H1 (cell line): Measurements from ENCODE around the gene MALT1. TPM values are rescaled to one million over a fixed set of nuclear protein-coding genes. Genes with fewer than 3 reads are reported as not detected.

Source experiments
- CTCF ChIA-PET: fragments of 300-600 bp; sonication (Branson Sonifier 250); formaldehyde crosslinking; loops from one replicate; lab custom pipeline; 2021; ENCODE audit not compliant: partially characterized antibody; lab: Charles Lee
- POLR2A ChIA-PET: fragments of 300-600 bp; sonication (Branson Sonifier 250); formaldehyde crosslinking; loops from one replicate; lab custom pipeline; 2021; ENCODE audit warnings: inconsistent platforms; ENCODE audit not compliant: partially characterized antibody; lab: Charles Lee
- DNase-seq, 2 experiments: peaks; one replicate each; pipeline versions ENCODE4 v3.0.0 to v3.0.0-alpha.2; 2010 to 2022; ENCODE audit warnings: low spot score in 2 of 2, low read depth in 1 of 2, mixed read lengths in 1 of 2
- FAIRE-seq: peaks from 2 replicates; lab custom pipeline; 2011; peaks lifted over from hg19 to GRCh38; lab: Jason Lieb, UNC
- H2AFZ ChIP-seq: 2 replicates; pipeline ENCODE4 v1.8.1; 2012; ENCODE audit warnings: low read length, inconsistent platforms
- H2AK5ac ChIP-seq: 2 replicates; pipeline ENCODE4 v1.6.1; 2013; ENCODE audit warnings: low read depth, low read length
- H2BK120ac ChIP-seq: replicated peaks from 2 replicates; pipeline ENCODE3; 2013; ENCODE audit warnings: low read depth, low read length, inconsistent platforms
- H2BK12ac ChIP-seq: 2 replicates; pipeline ENCODE4 v1.6.1; 2013; ENCODE audit warnings: low read depth, low read length
- H2BK15ac ChIP-seq: 2 replicates; pipeline ENCODE4 v1.6.1; 2013; ENCODE audit warnings: low read length
- H2BK20ac ChIP-seq: 2 replicates; pipeline ENCODE4 v1.6.1; 2013; ENCODE audit warnings: low read length
- H2BK5ac ChIP-seq: 2 replicates; pipeline ENCODE4 v1.6.1; 2013; ENCODE audit warnings: low read depth, low read length
- H3K14ac ChIP-seq: 2 replicates; pipeline ENCODE4 v1.6.1; 2013; ENCODE audit warnings: inconsistent platforms; ENCODE audit not compliant: insufficient read length
- H3K18ac ChIP-seq: 2 replicates; pipeline ENCODE4 v1.6.1; 2013; ENCODE audit warnings: low read length; ENCODE audit errors: extremely low read depth
- H3K23ac ChIP-seq: 2 replicates; pipeline ENCODE4 v1.6.1; 2013; ENCODE audit warnings: inconsistent platforms; ENCODE audit not compliant: insufficient read length
- H3K23me2 ChIP-seq: 2 replicates; pipeline ENCODE4 v1.6.1; 2013; ENCODE audit warnings: low read depth, low read length
- H3K27ac ChIP-seq: 2 replicates; pipeline ENCODE4 v1.6.1; 2011; ENCODE audit warnings: low read depth, low read length, inconsistent platforms
- H3K27me3 ChIP-seq, 4 experiments: replicated peaks in 1 of 4; 1 replicate in 1 of 4; 2 replicates in 3 of 4; pipeline versions ENCODE4 v1.6.1 to v1.8.1; 2011 to 2013; ENCODE audit warnings: low read length in 3 of 4, mild to moderate bottlenecking in 3 of 4, inconsistent platforms in 2 of 4, mixed read lengths in 2 of 4, moderate library complexity in 1 of 4; ENCODE audit not compliant: control insufficient read depth in 3 of 4, insufficient read depth in 3 of 4; ENCODE audit errors: extremely low read depth in 1 of 4
- H3K36me3 ChIP-seq, 4 experiments: 2 replicates each; pipeline versions ENCODE4 v1.6.1 to v1.8.1; 2011 to 2013; ENCODE audit warnings: mild to moderate bottlenecking in 4 of 4, low read length in 3 of 4, moderate library complexity in 2 of 4, control low read depth in 1 of 4, inconsistent platforms in 1 of 4; ENCODE audit not compliant: insufficient read depth in 4 of 4, control insufficient read depth in 2 of 4
- H3K4ac ChIP-seq: replicated peaks from 2 replicates; pipeline ENCODE3; 2013; ENCODE audit warnings: low read length, low read depth, mixed read lengths, inconsistent platforms; ENCODE audit not compliant: insufficient read length
- H3K4me1 ChIP-seq, 4 experiments: replicated peaks in 1 of 4; 1 replicate in 1 of 4; 2 replicates in 3 of 4; pipeline versions ENCODE4 v1.6.1 to v1.8.1; 2011 to 2013; ENCODE audit warnings: low read length in 3 of 4, inconsistent platforms in 2 of 4, mixed read lengths in 1 of 4; ENCODE audit not compliant: insufficient read depth in 4 of 4, control insufficient read depth in 3 of 4
- H3K4me2 ChIP-seq, 2 experiments: 2 replicates each; pipeline versions ENCODE4 v1.6.1 to v1.8.1; 2011 to 2013; ENCODE audit warnings: low read depth in 2 of 2, low read length in 2 of 2, control low read depth in 1 of 2, inconsistent platforms in 1 of 2, mild to moderate bottlenecking in 1 of 2; ENCODE audit not compliant: insufficient read depth in 1 of 2
- H3K4me3 ChIP-seq, 4 experiments: fragments of 200-600, 300-600 bp in 1 of 4; sonication (generic), shearing (Covaris generic), sonication (Bioruptor Twin) in 1 of 4; 2 replicates each; pipeline versions ENCODE4 v1.5.1 to v1.8.1; 2011 to 2016; ENCODE audit warnings: low read length in 4 of 4, low read depth in 3 of 4, control low read depth in 2 of 4, inconsistent platforms in 2 of 4, mild to moderate bottlenecking in 2 of 4, mixed read lengths in 1 of 4, moderate library complexity in 1 of 4; ENCODE audit not compliant: insufficient read depth in 2 of 4; ENCODE audit errors: extremely low read depth in 1 of 4
- H3K56ac ChIP-seq: replicated peaks from 2 replicates; pipeline ENCODE3; 2013; ENCODE audit warnings: low read depth, mild to moderate bottlenecking, mixed read lengths, low read length, inconsistent platforms; ENCODE audit not compliant: insufficient read length
- H3K79me1 ChIP-seq: 2 replicates; pipeline ENCODE4 v1.6.1; 2013; ENCODE audit warnings: low read depth, low read length, control low read depth
- H3K79me2 ChIP-seq, 2 experiments: 2 replicates each; pipeline versions ENCODE4 v1.6.1 to v1.8.1; 2012 to 2013; ENCODE audit warnings: low read length in 2 of 2, mild to moderate bottlenecking in 2 of 2, inconsistent platforms in 1 of 2; ENCODE audit not compliant: insufficient read depth in 2 of 2, control insufficient read depth in 1 of 2
- H3K9ac ChIP-seq, 4 experiments: replicated peaks in 1 of 4; 1 replicate in 1 of 4; 2 replicates in 3 of 4; pipeline versions ENCODE4 v1.6.1 to v1.8.1; 2011 to 2013; ENCODE audit warnings: low read depth in 3 of 4, low read length in 3 of 4, control low read depth in 2 of 4, mild to moderate bottlenecking in 2 of 4, moderate library complexity in 2 of 4, inconsistent platforms in 1 of 4; ENCODE audit errors: extremely low read depth in 1 of 4
- H3K9me3 ChIP-seq, 2 experiments: 2 replicates each; pipeline versions ENCODE4 v1.6.1 to v1.8.1; 2012 to 2013; ENCODE audit warnings: mild to moderate bottlenecking in 2 of 2, moderate library complexity in 2 of 2, control low read depth in 1 of 2, inconsistent platforms in 1 of 2, low read depth in 1 of 2, low read length in 1 of 2, mixed read lengths in 1 of 2; ENCODE audit not compliant: insufficient read depth in 2 of 2
- H4K20me1 ChIP-seq, 2 experiments: replicated peaks in 1 of 2; 2 replicates each; pipeline versions ENCODE3 to v1.8.1; 2011 to 2013; ENCODE audit warnings: inconsistent platforms in 2 of 2, low read length in 2 of 2, mild to moderate bottlenecking in 1 of 2; ENCODE audit not compliant: insufficient read depth in 2 of 2, control insufficient read depth in 1 of 2
- H4K5ac ChIP-seq: 2 replicates; pipeline ENCODE4 v1.6.1; 2013; ENCODE audit warnings: low read length, low read depth, mixed read lengths, inconsistent platforms; ENCODE audit not compliant: insufficient read length
- H4K8ac ChIP-seq: 2 replicates; pipeline ENCODE4 v1.8.0; 2013; ENCODE audit warnings: mild to moderate bottlenecking, moderate library complexity, low read length, inconsistent platforms; ENCODE audit not compliant: insufficient read depth; ENCODE audit errors: extremely low read depth
- H4K91ac ChIP-seq: replicated peaks from 2 replicates; pipeline ENCODE3; 2013; ENCODE audit warnings: low read length, mixed read lengths, inconsistent platforms; ENCODE audit not compliant: insufficient read length
- HDAC6 ChIP-seq: IDR thresholded peaks from one replicate; pipeline ENCODE4 v1.7.1; 2012; ENCODE audit warnings: low read depth, mild to moderate bottlenecking, inconsistent platforms, low read length, moderate library complexity
- JUN ChIP-seq: IDR thresholded peaks from 2 replicates; pipeline ENCODE4 v1.6.1; 2011; ENCODE audit warnings: low read depth, mild to moderate bottlenecking, improper control_type of control experiment, low read length
- KDM5A ChIP-seq: fragments of 200-600 bp; IDR thresholded peaks from 2 replicates; pipeline ENCODE4 v1.7.1; 2012; ENCODE audit warnings: mild to moderate bottlenecking, low read length, inconsistent platforms, mixed read lengths
- RAD21 ChIP-seq, 2 experiments: IDR thresholded peaks in 1 of 2; conservative IDR thresholded peaks in 1 of 2; 2 replicates each; pipeline ENCODE4 v1.6.1; 2011; ENCODE audit warnings: low read depth in 2 of 2, low read length in 2 of 2, improper control_type of control experiment in 1 of 2, inconsistent platforms in 1 of 2, mild to moderate bottlenecking in 1 of 2, moderate library complexity in 1 of 2
- YY1 ChIP-seq: IDR thresholded peaks from 2 replicates; pipeline ENCODE4 v1.6.1; 2011; ENCODE audit warnings: low read depth, mild to moderate bottlenecking, low read length
- WGBS, 2 experiments: shearing (Covaris generic) in 1 of 2; methylation state at CpG; one replicate each; pipeline versions ENCODE4 v1.1.6 to v1.1.7; 2013 to 2015; ENCODE audit warnings: low lambda C conversion rate in 2 of 2, mixed read lengths in 2 of 2, inconsistent platforms in 1 of 2, low coverage in 1 of 2, missing lambda C conversion rate in 1 of 2; ENCODE audit not compliant: insufficient replicate concordance in 2 of 2, insufficient coverage in 1 of 2, insufficient read length in 1 of 2; ENCODE audit errors: extremely low coverage in 1 of 2, missing lambda C conversion rate in 1 of 2; 5-methylcytosine and 5-hydroxymethylcytosine counted together
- polyA plus RNA-seq, 7 experiments: library from polyadenylated mRNA; depleted of rRNA in 3 of 7; stranded (reverse) in 5 of 7; unstranded in 2 of 7; fragments of >200 nt in 5 of 7; fragments of 200-250 nt in 2 of 7; gene quantifications; 1 replicate in 5 of 7; 2 replicates in 1 of 7; 4 replicates in 1 of 7; pipeline versions ENCODE4 v1.2.1 to v1.2.3, GENCODE V29; 2011 to 2013; ENCODE audit warnings: missing spikeins in 2 of 7, mixed read lengths in 2 of 7
- total RNA-seq: library from RNA; stranded (reverse); fragmentation: NEBNext Ultra II Directional; extraction: Animal tissue kit (Norgen Biotek cat#: 25700); gene quantifications from 2 replicates; pipeline ENCODE4 v1.2.1, GENCODE V29; 2021
- TF ChIP-seq, protein P1 (sequence below): IDR thresholded peaks from 2 replicates; pipeline ENCODE4 v1.6.1; 2012; ENCODE audit warnings: low read length, inconsistent platforms

MALT1 gene
- total and polyA plus RNA-seq, 2 of the 8 experiments (the other 6 are each of a cell fraction or from before 2014, with no cell fraction given), result 10.7 to 25.9 TPM

DNA sequence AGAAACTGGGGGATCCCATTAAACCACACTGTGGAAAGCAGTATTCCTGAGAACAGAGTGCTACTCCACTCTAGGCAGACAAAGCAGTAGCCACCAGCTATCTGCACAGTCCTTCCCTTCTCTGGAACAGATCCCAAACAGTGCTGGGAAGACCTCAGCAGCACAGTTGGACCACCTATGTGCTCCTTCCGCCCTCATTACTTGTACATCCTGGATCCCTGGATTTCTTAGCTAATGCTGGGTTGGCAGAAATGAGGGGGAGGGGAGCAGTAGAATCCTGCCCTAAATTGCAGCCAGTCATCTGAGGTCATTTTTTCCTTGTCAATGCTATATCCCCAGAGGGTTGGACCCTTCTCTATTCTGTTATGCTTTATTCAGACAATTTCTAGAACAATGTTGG lies 13.8 kb upstream of the MALT1 start:
- H3K79me2 ChIP-seq, result no peaks in the 10 kb centered on the region
- CTCF ChIA-PET, result interaction anchor here (1.0 to 2.0 kb wide), 4 partner anchors 35 to 160 kb away, joined by 3 to 6 read pairs (median 4); no protein-coding TSS in a partner anchor
- H3K9ac ChIP-seq, result no peak overlapping the region
- no peak overlapping the region for H3K4ac ChIP-seq
- no peaks in the 10 kb centered on the region for H3K23me2 ChIP-seq
- FAIRE-seq (no peak), DNase-seq (no peak)
- H3K4me2 ChIP-seq, result no peak overlapping the region
- no peak overlapping the region for H3K27ac ChIP-seq
- H3K23ac ChIP-seq, result no peak overlapping the region
- H3K36me3 ChIP-seq, result no peaks in the 10 kb centered on the region
- POLR2A ChIA-PET, result interaction anchor here (0.9 kb wide), 1 partner anchor 13 kb away, joined by 4 read pairs; the partner anchor contains the start of gene MALT1
- H3K4me1 ChIP-seq, result no peaks in the 10 kb centered on the region
- H3K18ac ChIP-seq, result no peak overlapping the region
- no peak overlapping the region for H4K8ac ChIP-seq
- no peak overlapping the region for H2BK5ac ChIP-seq
- no peak overlapping the region for H4K5ac ChIP-seq
- H2BK12ac ChIP-seq, result no peak overlapping the region
- no peak overlapping the region for H3K4me3 ChIP-seq
- no peaks in the 10 kb centered on the region for H3K9me3 ChIP-seq
- WGBS, 2 experiments, result 88% methylated on average over 1 of the region's 1 CpG; no CpG with 5 or more reads in 1 of the 2 experiments
- 0 out of 2 replicates have a peak overlapping the region, but pooled peaks have one; percentile 18 for H2BK15ac ChIP-seq
- H2AK5ac ChIP-seq, result no peak overlapping the region
- H3K79me1 ChIP-seq, result no peaks in the 10 kb centered on the region
- no peaks in the 10 kb centered on the region for H3K27me3 ChIP-seq
- H4K20me1 ChIP-seq, result no peaks in the 10 kb centered on the region
- H4K91ac ChIP-seq, result peak overlapping the region; percentile 3
- H2AFZ ChIP-seq, result peak overlapping the region; percentile 26; the same call in 1 of the 2 replicates
- H3K56ac ChIP-seq, result no peak overlapping the region
- H3K14ac ChIP-seq, result no peak overlapping the region
- no peak overlapping the region for H2BK120ac ChIP-seq
- H2BK20ac ChIP-seq, result no peak overlapping the region
- TF ChIP-seq HDAC6 (no peak), JUN (no peak), RAD21 (IDR thresholded peaks at IDR 0.05 in 1 of 2, conservative IDR thresholded peaks at IDR 0.05 in 1 of 2; ENCODE audit: low read depth in 2 of 2, low read length in 2 of 2) (no peak), KDM5A (no peak), YY1 (no peak)
- TF ChIP-seq, protein P1, sequence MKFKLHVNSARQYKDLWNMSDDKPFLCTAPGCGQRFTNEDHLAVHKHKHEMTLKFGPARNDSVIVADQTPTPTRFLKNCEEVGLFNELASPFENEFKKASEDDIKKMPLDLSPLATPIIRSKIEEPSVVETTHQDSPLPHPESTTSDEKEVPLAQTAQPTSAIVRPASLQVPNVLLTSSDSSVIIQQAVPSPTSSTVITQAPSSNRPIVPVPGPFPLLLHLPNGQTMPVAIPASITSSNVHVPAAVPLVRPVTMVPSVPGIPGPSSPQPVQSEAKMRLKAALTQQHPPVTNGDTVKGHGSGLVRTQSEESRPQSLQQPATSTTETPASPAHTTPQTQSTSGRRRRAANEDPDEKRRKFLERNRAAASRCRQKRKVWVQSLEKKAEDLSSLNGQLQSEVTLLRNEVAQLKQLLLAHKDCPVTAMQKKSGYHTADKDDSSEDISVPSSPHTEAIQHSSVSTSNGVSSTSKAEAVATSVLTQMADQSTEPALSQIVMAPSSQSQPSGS, result no peak
